Urinary bladder (tissue), 4 donors: Measurements from ENCODE around the gene AGO4. TPM values are rescaled to one million over a fixed set of nuclear protein-coding genes. Genes with fewer than 3 reads are reported as not detected.

Experiments
- DNase-seq: peaks from one replicate; pipeline ENCODE4 v3.0.0-alpha.2; 2015; ENCODE audit errors: extremely low spot score
- H3K27ac ChIP-seq: one replicate; pipeline ENCODE4 v1.5.1; 2013; ENCODE audit warnings: low read depth, mild to moderate bottlenecking, moderate library complexity
- H3K36me3 ChIP-seq: one replicate; pipeline ENCODE4 v1.6.1; 2013; ENCODE audit warnings: mild to moderate bottlenecking, moderate library complexity; ENCODE audit not compliant: insufficient read depth
- H3K4me1 ChIP-seq: one replicate; pipeline ENCODE4 v1.6.1; 2013; ENCODE audit warnings: mild to moderate bottlenecking, moderate library complexity; ENCODE audit not compliant: insufficient read depth
- H3K4me3 ChIP-seq: one replicate; pipeline ENCODE4 v1.5.1; 2013; ENCODE audit warnings: low read depth, low read length
- WGBS: extraction: QIAGEN DNeasy Blood & Tissue Kit; methylation state at CpG from one replicate; pipeline ENCODE4 v1.1.7; 2013; 5-methylcytosine and 5-hydroxymethylcytosine counted together
- polyA plus RNA-seq: library from polyadenylated mRNA; stranded (reverse); fragments of 200-250 nt; gene quantifications from one replicate; pipeline ENCODE4 v1.2.3, GENCODE V29; 2013
- total RNA-seq: library from RNA; depleted of rRNA; stranded (reverse); fragments of >200 nt; gene quantifications from one replicate; pipeline ENCODE4 v1.2.3, GENCODE V29; 2014
- donor health status: healthy with polysubstance abuse.
- donor health status: healthy.

Gene AGO4
- total and polyA plus RNA-seq, 2 donors: 11.2 to 31.7 TPM

GRCh38 chr1:35836734-35837133, 28.9 kb downstream of the AGO4 start:
- H3K36me3 ChIP-seq: peaks cover 5% of the 10 kb centered on the region
- WGBS: 99% methylated on average over 1 of the region's 1 CpG
- no peak overlapping the region for H3K4me3 ChIP-seq
- H3K4me1 ChIP-seq: no peaks in the 10 kb centered on the region
- H3K27ac ChIP-seq: no peak overlapping the region
- no peak for DNase-seq

GRCh38 chr1:35838693-35839245, 31.0 kb downstream of the AGO4 start:
- Histone ChIP-seq H3K4me1 (no peaks in the 10 kb centered on the region), H3K27ac (no peak overlapping the region), H3K36me3 (peaks cover 2% of the 10 kb centered on the region), H3K4me3 (no peak overlapping the region)
- no peak for DNase-seq
- WGBS: 95% methylated on average over 8 of the region's 8 CpGs

- WGBS: 52% methylated on average over 1 of the region's 1 CpG
- Histone ChIP-seq H3K4me1 (no peaks in the 10 kb centered on the region), H3K4me3 (no peak overlapping the region), H3K27ac (no peak overlapping the region), H3K36me3 (peaks cover 4% of the 10 kb centered on the region)
- DNase-seq: no peak
Observed at GRCh38 chr1:35844826-35845225, 37.0 kb downstream of the AGO4 start.

- Histone ChIP-seq H3K4me3 (no peak overlapping the region), H3K36me3 (peaks cover 4% of the 10 kb centered on the region), H3K27ac (no peak overlapping the region), H3K4me1 (no peaks in the 10 kb centered on the region)
- 68% methylated on average over 1 of the region's 1 CpG for WGBS
- DNase-seq: no peak
Observed at GRCh38 chr1:35845766-35846165, 38.0 kb downstream of the AGO4 start.

- 81% methylated on average over 1 of the region's 1 CpG for WGBS
- no peak for DNase-seq
- Histone ChIP-seq H3K4me3 (no peak overlapping the region), H3K4me1 (no peaks in the 10 kb centered on the region), H3K36me3 (peaks cover 5% of the 10 kb centered on the region), H3K27ac (no peak overlapping the region)
Observed at GRCh38 chr1:35847935-35848565, 40.2 kb downstream of the AGO4 start.

GRCh38 chr1:35850051-35850450, 42.2 kb downstream of the AGO4 start:
- WGBS: 77% methylated on average over 2 of the region's 2 CpGs
- Histone ChIP-seq H3K27ac (no peak overlapping the region), H3K4me3 (no peak overlapping the region), H3K4me1 (no peaks in the 10 kb centered on the region), H3K36me3 (peaks cover 5% of the 10 kb centered on the region)
- no peak for DNase-seq

- H3K4me1 ChIP-seq: no peaks in the 10 kb centered on the region
- 59% methylated on average over 5 of the region's 5 CpGs for WGBS
- peaks cover 3% of the 10 kb centered on the region for H3K36me3 ChIP-seq
- no peak overlapping the region for H3K27ac ChIP-seq
- DNase-seq: no peak
- no peak overlapping the region for H3K4me3 ChIP-seq
Observed at GRCh38 chr1:35850716-35851115, 42.9 kb downstream of the AGO4 start.

GRCh38 chr1:35851132-35851869, 43.5 kb downstream of the AGO4 start:
- WGBS: 35% methylated on average over 3 of the region's 3 CpGs
- Histone ChIP-seq H3K4me1 (no peaks in the 10 kb centered on the region), H3K4me3 (no peak overlapping the region), H3K36me3 (peaks cover 3% of the 10 kb centered on the region), H3K27ac (no peak overlapping the region)
- DNase-seq: peak; percentile 66

GRCh38 chr1:35852241-35852640, 44.4 kb downstream of the AGO4 start:
- DNase-seq: no peak
- Histone ChIP-seq H3K27ac (no peak overlapping the region), H3K4me1 (no peaks in the 10 kb centered on the region), H3K4me3 (no peak overlapping the region), H3K36me3 (peaks cover 3% of the 10 kb centered on the region)
- WGBS: 33% methylated on average over 2 of the region's 2 CpGs

- no peak for DNase-seq
- Histone ChIP-seq H3K4me3 (no peak overlapping the region), H3K36me3 (peaks cover 3% of the 10 kb centered on the region), H3K27ac (no peak overlapping the region), H3K4me1 (no peaks in the 10 kb centered on the region)
- 52% methylated on average over 9 of the region's 9 CpGs for WGBS
Observed at GRCh38 chr1:35854989-35855700, 47.3 kb downstream of the AGO4 start.

GRCh38 chr1:35856964-35857363, 49.1 kb downstream of the AGO4 start:
- H3K27ac ChIP-seq: no peak overlapping the region
- no peaks in the 10 kb centered on the region for H3K4me1 ChIP-seq
- WGBS: 67% methylated on average over 1 of the region's 1 CpG
- no peak for DNase-seq
- H3K36me3 ChIP-seq: no peaks in the 10 kb centered on the region
- no peak overlapping the region for H3K4me3 ChIP-seq

GRCh38 chr1:35857830-35858229, 50.0 kb downstream of the AGO4 start:
- H3K4me3 ChIP-seq: no peak overlapping the region
- no peaks in the 10 kb centered on the region for H3K4me1 ChIP-seq
- no peaks in the 10 kb centered on the region for H3K36me3 ChIP-seq
- H3K27ac ChIP-seq: no peak overlapping the region
- no peak for DNase-seq

- no peaks in the 10 kb centered on the region for H3K36me3 ChIP-seq
- 80% methylated on average over 3 of the region's 3 CpGs for WGBS
Observed at GRCh38 chr1:35860696-35861095, 52.9 kb downstream of the AGO4 start.

GRCh38 chr1:35863136-35863535, 55.3 kb downstream of the AGO4 start:
- no peak overlapping the region for H3K4me3 ChIP-seq
- no peaks in the 10 kb centered on the region for H3K36me3 ChIP-seq
- no peak overlapping the region for H3K27ac ChIP-seq
- H3K4me1 ChIP-seq: no peaks in the 10 kb centered on the region
- DNase-seq: no peak
- WGBS: 95% methylated on average over 1 of the region's 1 CpG

More at GRCh38 chr1:35860696-35861095, 52.9 kb downstream of the AGO4 start:
- Histone ChIP-seq H3K27ac (no peak overlapping the region), H3K4me3 (no peak overlapping the region), H3K4me1 (no peaks in the 10 kb centered on the region)
- DNase-seq: no peak
